ENCODE data around the gene SLC25A2.
"Not testable (repeated sequence)": the region's sequence is repeated elsewhere in the genome, so short reads cannot be mapped to it uniquely, and the experiment has no call there.

SLC25A2 gene

DNA sequence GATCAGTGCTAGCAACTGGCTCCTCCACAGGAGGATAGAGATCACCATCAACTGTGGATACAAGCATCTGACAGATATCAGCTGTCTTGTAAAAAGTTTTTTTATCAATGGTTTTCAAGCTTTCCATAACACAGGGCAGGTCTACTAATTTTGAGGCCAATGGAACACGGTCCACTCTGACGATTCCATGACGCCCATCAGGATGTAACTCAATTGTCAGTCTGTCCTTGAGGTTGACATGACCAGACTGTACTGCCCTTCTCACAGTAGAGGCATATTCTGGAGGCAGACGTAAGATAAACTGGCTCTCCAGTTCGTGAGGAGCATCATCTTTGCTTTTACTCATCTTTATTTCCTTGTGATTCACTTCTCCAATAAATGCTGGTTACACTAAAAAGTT, 15.8 kb upstream of the SLC25A2 start:
- peak overlapping the region; percentile 75 for H3K4me3 ChIP-seq (ENCODE audit: low read depth, low read length)
- no peak for DNase-seq (ENCODE audit: low read depth)

DNA sequence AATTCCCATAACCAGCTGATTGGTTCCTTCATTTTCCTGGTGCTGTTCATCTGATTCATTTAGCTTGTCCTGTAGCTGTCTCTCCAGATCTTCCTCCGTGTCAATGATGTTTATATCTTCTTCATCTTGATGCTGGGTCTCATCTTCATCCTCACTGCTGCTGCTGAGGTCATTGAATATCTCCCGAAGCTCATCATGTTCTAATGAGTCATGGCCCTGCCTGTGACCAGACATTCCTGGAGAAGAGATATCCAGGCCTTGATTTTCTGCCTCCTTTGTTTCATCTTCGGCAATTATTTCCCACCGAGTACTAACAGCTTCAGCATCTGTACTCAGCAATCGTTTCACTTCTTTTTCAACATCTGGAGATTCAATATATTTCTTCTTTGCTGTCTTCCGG, 15.4 kb upstream of the SLC25A2 start:
- no peak overlapping the region for H3K4me3 ChIP-seq (ENCODE audit: low read depth, low read length)
- DNase-seq (ENCODE audit: low read depth): no peak

DNA sequence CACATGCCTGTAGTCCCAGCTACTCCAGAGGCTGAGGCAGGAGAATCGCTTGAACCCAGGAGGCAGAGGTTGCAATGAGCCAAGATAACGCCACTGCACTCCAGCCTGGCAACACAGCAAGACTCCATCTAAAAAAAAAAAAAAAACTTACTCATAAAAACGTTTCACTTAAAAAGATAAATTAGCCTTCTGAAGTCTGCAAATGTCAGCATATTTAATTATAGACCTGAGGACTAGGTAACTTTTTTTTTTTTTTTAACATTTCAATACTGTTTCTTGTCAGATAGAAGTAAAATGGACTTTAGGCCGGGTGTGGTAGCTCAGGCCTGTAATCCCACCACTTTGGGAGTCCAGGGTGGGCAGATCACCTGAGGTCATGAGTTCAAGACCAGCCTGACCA, 13.1 kb upstream of the SLC25A2 start:
- not testable (repeated sequence) for DNase-seq (ENCODE audit: low read depth); H3K4me3 ChIP-seq (ENCODE audit: low read depth, low read length)

DNA sequence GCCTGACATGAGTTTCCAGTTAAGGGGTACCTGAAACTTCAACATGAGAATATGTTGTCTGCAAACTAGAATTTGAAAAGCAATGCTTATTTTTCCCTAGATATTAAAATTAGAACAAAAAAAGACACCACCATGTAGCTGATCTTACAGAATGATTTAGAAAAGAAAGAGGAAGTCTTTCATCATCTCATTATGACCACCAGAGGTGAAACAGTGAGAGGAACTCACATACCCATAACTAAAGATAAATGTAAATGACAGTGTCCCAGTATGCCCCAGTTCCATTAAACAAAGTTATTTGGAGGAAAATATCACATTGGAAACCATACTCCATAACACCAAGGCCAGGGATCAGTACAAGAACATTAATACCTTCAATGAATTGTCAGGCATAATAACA, 9.9 kb upstream of the SLC25A2 start:
- no peak overlapping the region for H3K4me3 ChIP-seq (ENCODE audit: low read depth, low read length)
- no peak for DNase-seq (ENCODE audit: low read depth)

DNA sequence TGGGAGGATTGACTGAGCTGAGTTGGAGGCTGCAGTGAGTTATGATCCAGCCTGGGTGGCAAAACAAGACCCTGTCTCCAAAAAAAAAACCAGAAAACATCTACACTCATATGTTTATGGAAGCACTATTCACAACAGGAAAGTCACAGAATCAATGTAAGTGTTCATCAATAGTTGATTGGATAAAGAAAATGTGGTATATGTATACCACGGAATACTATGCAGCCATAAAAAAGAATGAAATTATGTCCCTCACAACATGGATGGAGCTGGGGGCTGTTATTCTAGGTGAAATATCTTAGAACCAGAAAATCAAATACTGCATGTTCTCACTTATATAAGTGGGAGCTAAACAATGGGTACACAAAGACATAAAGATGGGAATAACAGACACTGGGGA, 2.8 kb upstream of the SLC25A2 start:
- no peak overlapping the region for H3K4me3 ChIP-seq (ENCODE audit: low read depth, low read length)
- DNase-seq (ENCODE audit: low read depth): no peak

DNA sequence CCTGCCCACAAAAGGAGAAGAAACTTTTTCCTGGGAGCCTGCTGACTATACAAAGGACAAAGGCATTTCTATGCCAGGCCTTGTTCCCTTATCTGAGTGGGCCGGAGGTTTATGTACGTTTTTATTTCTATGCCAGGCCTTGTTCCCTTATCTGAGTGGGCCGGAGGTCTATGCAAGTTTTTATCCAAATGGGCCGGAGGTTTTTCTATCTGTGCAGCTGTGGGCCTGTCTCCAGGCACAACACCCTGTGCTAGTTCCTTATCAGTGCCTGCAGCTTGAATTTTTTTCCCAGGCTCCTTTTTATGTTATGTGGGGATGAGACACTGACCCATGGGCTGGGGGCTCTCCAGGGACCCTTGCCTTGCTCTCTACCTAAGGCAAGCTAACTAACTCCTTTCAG, 5.5 kb downstream of the SLC25A2 start:
- no peak overlapping the region for H3K4me3 ChIP-seq (ENCODE audit: low read depth, low read length)
- no peak for DNase-seq (ENCODE audit: low read depth)

DNA sequence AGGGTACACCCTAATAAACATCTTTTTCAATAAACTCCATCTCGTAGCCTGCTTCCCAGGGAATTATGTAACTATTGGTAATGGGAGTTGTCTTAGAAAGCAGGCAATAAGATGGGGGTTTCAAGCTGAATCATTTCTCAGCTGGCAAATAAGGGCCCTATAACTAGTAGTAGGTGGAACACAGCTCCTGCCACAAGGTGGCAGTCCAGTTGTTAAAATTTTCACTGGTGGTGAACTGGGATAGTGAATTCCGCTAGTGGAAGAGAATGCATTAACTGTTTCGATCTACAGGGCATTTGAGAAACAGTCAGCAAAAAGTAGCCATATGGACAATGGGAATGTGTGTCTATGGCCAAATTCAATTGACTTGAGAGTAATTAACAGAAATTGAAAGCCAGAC, 30.9 kb downstream of the SLC25A2 start:
- no peak overlapping the region for H3K4me3 ChIP-seq (ENCODE audit: low read depth, low read length)
- DNase-seq (ENCODE audit: low read depth): no peak

DNA sequence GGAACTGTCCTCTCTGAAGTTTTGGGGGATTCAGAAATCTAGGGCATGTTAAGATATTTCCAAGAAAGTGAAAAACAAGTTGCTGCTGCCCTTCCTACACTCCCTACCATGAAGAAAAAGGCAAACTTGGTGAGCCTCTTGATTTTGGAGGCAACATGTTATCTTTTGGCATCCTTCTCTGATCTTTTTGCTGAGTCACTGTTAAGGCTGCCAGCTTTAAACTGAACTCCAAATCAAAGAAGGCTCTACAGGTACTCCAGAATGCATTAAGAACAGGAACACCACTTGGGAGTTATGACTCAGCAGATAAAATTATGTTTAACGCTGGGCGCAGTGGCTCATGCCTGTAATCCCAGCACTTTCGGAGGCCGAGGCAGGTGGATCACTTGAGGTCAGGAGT, 34.7 kb downstream of the SLC25A2 start:
- DNase-seq (ENCODE audit: low read depth): no peak
- no peak overlapping the region for H3K4me3 ChIP-seq (ENCODE audit: low read depth, low read length)

DNA sequence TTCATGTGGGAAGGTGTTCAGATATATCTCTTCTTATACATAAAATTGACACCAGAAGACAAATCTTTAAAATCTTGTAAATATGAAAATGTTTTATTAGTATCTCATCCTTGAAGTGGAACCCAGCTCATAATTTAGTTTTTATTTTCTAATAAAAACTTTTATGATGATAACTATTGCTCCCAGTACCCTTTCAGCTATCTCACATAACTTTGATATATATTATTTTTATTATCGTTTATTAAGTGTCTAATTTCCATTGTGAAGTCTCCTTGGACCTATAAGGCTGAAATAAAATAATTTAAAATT, 42.7 kb downstream of the SLC25A2 start:
- no peak for DNase-seq (ENCODE audit: low read depth)
- no peak overlapping the region for H3K4me3 ChIP-seq (ENCODE audit: low read depth, low read length)

DNA sequence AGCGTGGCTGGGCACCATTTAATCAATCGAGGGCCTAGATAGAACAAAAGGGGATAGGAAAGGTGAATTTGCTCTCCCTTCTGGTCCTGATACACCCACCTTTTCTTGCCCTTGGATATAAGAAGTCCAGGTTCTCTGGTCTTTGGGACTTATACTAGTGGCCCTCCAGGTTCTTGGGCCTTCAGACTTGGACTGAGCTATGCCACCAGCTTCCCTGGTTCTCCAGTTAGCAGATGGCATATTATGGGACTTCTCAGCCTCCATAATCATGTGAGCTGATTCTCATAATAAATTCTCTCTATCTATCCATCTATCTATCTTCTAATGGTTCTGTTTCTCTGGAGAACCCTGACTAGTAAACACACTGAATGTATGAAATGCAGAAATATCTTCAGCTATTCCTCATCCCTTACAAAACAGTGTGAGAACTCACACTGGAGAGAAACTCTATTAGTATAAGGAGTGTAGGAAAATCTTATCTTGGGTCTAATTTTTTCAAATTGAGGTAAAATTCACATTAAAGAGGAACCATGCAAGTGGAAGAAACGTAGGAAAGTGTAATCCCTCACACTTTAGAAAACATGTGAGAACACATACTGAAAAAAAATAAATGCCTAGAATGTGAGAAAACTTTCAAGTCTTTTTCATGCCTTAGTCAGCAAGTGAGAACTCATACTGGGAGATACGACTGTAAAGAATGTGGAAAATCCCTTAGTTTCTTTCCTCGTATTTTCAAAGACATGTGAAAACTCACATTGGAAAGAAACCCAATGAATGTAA, 43.2 kb downstream of the SLC25A2 start:
- no peak overlapping the region for H3K4me3 ChIP-seq (ENCODE audit: low read depth, low read length)
- no peak for DNase-seq (ENCODE audit: low read depth)

DNA sequence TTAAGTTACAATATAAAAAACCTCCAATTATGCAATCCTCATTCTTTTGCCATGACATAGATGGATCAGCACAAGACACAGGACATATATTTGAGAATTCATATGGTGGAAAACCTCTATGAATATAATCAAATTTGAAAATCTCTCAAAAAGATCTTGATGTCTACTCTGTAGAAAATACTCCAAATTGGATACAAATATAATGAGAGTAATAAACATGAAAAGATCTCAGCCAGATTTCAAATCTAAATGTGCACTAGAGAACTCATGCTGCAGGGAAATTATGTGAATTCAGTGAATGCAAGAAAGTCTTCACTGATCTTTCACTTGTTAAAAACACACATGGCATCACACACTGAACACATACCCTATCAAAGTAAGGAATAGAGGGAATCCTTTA, 44.9 kb downstream of the SLC25A2 start:
- no peak overlapping the region for H3K4me3 ChIP-seq (ENCODE audit: low read depth, low read length)
- no peak for DNase-seq (ENCODE audit: low read depth)

DNA sequence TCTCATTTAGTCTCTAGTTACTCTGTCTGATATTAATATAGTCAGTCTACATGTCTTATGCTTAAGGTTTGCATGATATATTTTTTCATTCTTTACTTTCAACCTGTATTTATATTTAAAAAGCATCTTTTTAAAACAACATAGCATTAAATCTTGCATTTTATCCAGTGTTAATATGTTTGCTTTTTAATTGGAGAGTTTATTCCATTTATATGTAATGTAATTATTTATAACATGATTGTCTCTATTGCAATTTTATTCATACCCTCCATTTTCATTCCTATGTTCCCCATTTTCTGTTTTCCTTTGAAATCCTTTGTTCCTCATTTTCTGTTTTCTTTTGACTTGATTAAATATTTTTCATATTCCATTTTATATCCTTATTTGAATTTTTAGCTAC, 45.4 kb downstream of the SLC25A2 start:
- no peak for DNase-seq (ENCODE audit: low read depth)
- no peak overlapping the region for H3K4me3 ChIP-seq (ENCODE audit: low read depth, low read length)
